ENCODE results near the gene PAH.

Gene PAH

DNA sequence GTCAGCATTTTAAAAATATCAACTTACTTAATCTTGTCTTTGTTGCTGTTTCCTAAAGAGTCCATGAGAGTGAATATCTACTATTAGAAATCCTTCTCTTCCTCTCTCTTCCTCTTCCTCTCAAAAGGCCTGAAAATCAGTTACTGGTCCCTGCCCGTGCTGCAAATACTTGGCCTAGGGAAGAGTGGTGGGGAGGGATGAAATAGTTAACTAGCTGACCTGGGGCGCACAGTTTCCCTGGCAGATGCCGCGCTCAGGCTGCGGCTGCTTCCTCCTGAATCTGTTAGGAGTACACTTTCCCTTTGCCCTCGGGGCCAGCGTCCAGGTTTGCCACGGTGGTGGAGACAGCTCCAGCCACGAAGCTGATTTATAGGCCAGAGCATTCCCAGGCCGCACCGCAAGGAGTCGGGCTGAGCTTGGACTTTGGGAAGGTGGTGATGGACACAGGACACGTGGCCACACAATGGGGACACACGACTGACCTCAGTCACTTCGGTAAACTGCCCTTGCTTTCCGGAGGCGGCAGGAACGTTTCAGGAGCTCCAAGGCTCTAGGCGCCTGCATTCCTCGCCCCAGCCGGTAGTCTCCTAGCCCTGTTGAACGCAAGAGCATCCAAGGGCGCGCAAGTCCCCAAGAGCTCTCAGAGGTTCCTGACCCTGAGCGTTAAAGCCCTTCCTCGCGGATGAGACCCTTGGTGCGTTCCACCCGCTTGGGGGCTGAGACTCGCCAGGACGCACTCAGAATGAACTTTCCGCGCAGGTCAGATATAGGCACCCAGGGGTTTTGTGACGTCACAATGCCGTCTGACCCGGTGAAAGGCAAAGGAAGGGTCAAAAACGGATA is 33.3 kb upstream of the PAH start:
- no peak for DNase-seq

DNA sequence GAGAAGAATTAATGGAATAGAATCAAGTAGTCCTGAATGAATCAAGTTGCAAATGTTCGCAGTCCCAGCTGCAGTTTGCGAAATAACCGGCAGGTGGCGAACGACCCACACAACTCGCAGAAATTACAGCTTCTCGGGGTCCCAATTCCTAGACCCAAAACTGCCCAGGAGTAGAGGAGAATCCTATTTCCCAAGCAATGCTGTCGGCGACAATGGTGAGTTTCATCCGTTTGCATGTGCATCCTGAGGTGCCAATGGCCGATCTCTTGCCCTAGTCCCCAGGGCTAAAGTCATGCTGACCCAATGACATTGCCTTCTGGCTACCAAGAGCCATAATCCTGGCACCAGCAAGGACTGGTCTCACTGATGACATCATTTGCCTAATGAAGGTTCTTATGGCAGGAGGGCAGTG is 31.9 kb upstream of the PAH start:
- no peak for DNase-seq

DNA sequence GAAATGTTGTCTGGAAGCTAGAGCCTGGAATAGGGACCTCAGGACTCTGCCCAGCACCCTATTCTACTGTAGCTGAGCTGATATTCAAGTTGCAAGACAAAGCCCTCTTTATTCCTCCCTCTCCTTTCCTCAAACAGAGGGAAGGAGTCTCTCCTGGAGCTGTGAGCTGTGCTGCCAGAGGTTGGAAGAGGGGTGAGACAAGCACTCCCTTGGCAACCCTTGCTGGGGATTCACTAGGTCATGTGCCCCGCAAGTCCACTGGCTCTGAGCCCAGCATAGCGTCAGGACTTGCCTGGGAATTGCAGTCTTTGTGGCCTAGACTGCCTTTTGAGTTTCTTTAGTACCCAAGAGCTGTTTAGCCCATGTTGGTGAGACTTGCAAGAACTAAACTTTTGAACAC is 29.0 kb upstream of the PAH start:
- DNase-seq: no peak

DNA sequence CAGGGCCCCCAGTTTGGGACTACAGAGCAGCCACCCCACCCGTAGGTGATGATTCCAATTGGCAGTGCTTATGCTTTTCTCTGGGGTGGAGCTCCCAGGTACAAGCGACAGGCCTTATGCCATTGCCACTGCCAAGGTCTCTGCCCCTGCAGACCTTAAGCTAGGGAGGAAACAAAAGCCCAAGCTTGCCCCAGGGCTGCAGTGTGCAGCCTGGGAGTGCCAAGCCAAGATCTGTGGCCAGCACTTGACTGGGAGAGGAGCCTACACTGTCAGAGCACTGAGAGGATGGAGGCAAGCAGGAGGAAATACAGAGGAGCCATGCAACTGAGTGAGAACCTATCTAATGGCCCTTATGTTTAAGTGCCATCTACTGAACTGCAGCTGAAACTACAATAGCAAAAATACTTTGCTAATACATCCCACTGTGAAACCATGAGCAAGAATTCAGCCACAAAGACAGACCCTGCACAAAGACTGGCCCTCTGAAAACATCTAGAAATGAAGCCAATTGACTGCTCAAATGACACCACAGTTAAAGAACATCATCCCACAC is 22.7 kb upstream of the PAH start:
- no peak for DNase-seq

DNA sequence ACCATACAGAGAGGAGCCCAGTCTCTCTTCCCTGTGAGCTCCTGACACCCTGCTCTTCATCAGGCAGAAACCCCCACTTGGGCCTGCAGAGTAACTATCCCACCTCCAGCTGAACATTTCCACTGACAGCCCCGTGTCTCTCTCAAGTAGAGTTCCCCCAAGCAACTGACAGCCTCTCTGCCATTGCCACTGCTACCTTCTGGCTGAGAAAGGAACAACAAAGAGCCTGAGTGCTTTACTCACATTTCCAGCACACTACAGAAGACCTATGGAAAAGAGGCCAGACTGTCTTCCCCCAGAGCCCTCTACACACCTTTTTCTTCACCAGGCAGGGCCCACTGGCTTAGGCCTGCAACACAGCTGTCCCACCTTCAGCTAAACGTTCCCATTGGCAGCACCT is 22.0 kb upstream of the PAH start:
- DNase-seq: no peak

DNA sequence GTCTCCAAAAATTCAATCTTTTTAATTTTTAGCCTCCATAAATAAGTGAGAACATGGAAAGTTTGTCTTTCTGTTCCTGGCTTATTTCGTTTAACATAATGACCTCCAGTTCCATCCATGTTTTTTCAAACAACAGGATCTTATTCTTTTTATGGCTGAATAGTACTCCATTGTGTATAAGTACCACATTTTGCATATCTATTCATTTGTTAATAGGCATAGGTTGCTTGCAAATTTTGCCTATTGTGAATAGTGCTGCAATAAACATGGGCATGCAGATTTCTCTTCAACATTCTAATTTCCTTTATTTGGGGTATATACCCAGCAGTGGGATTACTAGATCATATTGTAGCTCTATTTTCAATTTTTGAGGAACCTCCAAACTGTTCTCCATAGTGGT is 16.1 kb upstream of the PAH start:
- DNase-seq: no peak

DNA sequence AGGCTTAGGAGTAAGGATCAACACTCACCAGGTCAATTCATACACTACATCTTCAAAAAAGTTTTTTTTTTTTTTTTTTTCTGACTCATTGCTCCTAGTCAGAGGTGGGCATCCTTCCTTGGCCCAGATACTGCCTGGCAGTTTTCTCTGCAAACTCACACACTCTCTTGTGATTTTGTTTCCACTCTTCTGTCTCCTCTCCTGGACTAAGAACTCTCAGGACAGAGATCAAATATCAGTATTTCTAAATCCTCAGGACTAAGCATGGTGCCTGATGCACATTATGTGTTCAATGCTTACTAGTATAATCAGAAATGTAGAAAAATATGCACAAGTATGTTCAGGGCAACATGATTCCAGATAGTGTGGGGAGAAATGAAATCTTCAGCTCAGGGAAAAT is 10.2 kb upstream of the PAH start:
- no peak for DNase-seq

DNA sequence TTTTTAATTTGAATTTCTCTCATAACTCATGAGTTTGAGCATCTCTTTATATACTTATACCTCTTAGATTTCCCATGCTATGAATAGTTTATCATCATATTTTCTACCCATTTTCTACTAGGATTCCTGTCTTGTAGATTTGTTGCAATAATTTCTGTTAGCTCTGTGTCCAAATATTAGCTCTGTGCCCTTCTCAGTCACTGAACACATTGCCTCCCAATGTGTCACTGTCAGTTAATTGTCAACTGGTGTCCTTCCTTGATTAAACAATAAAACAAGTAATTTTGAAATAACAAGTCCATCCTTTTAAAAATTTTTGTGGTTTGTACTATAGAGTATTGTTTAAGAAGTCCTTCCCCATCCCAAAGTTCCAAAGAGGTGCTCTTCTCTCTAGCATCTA is 4.2 kb upstream of the PAH start:
- no peak for DNase-seq

DNA sequence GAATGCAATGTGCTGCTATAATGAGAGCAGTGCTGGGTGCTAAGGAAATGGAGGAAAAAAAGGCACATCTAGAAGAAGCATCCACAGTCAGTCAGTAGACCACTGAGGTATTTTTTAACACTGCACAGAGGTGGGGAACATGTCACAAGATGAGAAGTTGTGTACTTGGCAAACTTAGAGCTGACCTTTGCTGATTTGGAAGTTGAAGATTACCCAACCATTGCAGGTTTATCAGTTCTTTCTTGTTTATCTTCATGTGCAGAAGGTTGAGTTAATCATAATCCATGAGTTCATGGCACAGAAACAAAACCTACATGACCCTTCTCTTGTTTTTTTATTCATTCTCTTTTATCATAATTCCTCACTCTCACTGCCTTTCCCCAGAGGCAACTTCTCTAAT is 3.2 kb upstream of the PAH start:
- DNase-seq: no peak

DNA sequence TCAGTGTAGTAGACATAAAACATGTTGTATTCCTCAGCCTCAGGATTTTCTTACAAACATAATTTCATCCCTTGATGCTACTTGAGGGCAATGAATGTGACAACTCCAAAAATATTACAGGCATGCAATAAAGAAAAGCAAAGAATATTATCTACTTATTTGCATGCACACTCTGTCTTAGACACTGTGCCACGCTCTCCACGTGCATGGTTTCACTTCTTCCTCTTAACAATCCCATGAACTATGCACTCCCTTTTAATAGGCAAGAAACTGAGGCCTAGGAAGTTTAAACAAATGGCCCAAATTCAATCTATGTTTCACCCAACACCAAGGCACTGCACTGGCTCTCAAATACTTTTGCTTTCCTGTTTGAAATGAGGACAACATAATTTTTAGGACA is 1.8 kb upstream of the PAH start:
- no peak for DNase-seq

DNA sequence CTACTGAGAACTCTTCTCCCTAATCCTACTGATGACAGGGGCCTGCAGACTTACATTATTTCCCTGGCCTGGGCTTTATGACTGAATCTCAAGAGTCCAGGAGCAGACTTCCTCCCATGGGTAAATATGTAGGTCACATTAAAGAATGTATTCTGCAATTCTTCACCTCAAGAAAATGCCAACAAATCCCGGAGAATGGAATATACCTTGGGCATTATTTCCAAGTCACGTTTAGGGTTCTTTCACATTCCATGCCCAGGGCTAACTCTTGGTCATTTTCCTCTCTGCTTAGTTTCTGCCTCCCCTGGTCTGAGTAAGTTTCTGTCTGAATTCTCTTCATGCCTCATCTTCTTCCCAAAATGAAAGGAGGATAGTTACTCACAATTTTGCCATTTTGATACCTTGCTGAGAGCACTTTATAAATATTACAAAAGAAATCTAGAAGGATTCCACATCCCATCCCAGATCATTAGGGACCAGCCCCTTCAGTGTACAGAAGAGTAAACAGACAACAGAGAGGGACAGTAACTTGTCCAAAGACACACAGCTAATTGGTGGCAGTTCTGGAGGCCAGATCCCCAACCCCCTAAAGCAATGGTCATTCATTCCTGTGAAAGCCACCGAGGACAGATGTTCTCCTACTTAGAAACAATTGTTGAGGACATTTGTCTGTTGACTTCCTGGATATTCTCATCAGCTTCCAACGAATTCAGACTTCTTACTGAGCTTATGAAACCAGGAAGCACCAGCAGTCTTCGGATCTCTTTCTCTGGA is 605 bp downstream of the PAH start:
- DNase-seq: no peak

DNA sequence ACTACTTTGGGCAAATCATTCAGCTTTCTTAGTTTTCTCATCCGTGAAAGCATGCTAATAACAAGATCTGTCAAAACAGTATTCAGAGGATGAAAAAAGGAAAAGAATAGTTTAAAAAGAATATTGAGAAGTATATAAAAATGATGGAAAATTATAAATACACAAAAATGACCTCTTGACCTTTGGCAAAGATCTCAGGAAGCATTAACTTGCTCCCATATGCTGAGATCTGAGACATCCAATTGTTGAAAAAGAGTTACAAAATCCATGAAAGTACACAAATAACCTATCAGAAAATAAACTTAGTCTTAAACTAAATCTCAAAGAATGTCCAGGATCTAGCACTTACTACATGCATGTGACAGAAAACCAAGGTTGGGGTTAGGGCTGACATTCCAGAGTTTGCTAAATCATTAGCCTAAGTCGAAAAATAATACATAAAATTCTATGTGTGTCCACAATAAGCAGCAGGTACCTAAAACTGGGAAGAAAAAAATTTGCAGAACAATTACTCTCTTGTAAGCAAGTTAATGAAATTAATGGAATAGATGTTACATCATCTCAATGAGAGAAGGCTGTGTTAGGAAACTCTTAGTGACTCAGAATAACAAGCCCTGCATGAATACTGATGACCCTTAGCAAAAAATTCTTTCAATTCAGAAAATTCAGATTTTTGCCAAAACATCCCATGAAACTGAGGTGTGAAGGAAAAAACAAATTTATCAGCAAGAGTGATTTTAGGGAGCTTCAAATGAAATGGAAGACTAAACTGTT is 3.4 kb downstream of the PAH start:
- no peak for DNase-seq

DNA sequence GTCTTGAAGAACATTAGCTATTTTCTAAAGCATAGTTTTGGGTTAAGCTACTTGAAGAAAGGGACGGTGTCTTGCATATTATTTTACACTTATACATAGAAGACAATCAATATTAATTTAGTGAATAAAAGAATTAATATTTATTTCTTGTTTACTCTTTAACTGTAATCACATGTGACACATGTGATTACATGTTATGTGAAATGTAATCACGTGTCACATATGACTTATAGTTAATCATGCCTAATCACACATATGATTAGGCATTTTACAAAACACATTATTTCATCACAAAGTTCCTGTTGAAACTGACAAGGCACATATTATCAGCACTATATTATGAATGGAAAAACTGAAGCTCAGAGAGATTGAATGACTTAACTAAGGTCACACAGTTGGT is 4.8 kb downstream of the PAH start:
- no peak for DNase-seq

DNA sequence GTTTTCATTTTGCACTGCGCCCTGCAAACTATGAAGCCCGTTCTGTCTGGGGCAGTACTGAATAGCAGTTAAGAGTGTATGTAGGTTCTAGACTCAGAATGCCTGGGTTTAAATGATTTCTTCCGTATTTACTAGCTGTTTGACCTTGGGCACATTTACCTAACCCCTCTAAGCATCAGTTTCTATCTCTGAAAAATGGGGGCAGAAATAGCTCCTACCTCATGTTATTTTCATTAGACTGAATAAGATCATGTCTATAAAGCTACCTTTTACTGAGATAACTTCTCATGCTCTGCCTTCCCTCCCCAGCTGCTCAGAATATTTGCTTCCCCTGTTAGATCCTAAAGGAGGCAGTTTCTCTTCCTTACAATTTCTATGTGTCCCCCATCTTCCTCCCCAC is 5.7 kb downstream of the PAH start:
- no peak for DNase-seq

DNA sequence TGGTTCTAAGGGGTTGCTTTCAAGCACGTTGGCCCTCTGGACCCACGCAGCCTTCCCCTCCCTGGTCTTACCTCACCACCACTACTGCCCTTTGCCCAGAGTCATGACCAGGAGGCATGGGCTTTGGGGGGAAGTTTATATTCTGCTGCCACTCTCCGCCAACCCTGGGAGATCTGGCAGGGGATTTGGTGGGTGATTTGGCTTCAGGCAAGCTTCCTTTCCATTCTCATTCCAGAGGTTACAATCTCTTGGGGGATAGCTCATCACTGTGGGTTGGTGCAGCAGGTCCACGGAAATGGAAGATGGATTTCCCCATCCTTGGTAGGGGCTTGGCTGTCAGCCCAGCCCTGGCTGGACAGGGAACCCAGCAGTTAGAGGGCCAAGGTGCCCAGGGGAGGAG is 6.3 kb downstream of the PAH start:
- no peak for DNase-seq

DNA sequence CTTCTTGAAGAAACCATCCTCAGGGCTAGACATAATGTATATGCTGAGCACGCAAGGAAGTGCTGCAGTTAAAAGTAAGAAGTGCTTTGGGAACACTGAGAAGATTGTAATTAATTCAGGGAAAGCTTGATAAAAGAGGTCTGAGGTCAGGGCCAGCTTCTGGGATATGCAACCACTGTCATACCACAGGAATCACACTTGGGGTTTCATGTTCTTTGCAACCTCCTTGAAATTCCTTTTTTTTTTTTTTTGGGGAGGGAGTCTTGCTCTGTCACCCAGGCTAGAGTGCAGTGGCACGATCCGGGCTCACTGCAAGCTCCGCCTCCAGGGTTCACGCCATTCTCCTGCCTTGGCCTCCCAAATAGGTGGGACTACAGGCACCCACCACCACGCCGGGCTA is 6.9 kb downstream of the PAH start:
- DNase-seq: no peak

DNA sequence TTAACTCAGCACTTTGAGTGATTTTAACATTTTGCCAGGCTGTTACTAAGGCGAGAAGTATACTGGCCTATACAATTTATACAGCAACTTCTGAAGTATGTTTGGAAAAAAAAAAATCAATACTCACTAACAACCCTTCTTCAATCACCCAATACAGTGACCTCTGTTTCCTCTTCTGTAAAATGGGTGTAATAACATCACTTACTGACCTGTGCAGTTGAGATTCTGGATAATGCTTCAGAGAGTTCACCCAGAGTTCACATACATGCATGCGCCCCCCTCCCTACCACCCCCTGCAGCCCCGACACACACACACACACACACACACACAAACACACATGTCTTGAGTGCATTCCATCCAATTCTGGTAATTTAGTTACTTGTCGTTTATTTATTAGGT is 9.1 kb downstream of the PAH start:
- no peak for DNase-seq

DNA sequence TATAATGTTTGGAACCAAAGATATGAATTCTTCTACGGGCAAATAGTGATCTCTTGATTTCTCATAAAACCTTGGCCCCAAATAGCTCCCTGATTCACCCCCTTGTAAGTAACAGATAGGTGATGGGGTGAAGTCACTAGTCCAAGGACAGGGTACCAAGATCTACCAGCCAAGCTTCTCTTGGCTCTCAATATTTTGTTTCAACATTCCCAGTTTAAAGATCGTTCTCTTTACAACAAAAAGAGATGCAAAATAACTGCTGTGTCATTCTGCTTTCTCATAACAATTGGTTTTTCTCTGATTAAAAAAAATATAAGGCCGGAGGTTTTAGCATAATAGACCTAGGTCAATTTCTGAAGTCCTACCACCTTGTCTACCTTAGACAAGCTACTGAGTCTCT is 11.8 kb downstream of the PAH start:
- DNase-seq: no peak

DNA sequence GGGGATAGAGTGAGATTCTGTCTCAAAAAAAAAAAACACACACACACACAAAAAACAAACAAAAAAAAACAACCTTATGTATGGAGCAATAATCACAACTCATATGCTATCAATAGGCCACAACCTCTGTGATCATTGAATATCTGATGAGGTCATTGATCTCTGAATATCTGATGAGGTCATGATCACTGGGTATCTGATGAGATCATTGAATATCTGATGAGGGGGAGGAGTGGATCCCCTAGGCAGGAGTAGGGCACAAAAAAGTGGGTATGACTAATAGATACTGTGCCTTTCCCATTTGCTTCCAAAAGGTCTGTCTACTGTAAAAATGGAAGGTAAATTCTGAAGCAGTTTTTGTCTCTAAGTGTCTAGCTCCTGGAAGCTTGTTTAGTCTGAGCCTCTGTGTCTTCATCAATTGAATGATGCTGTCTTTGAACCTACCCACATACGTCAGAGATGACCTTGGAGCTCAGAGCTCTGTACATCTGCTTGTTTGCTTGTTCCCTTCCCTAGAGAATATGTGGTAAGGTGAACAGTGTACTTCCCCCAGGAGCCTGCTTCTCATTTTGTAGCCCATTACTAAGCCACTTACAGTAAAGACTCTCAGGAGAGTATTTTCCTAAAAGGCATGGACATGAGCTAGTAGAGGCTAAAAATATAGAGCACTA is 13.6 kb downstream of the PAH start:
- no peak for DNase-seq

DNA sequence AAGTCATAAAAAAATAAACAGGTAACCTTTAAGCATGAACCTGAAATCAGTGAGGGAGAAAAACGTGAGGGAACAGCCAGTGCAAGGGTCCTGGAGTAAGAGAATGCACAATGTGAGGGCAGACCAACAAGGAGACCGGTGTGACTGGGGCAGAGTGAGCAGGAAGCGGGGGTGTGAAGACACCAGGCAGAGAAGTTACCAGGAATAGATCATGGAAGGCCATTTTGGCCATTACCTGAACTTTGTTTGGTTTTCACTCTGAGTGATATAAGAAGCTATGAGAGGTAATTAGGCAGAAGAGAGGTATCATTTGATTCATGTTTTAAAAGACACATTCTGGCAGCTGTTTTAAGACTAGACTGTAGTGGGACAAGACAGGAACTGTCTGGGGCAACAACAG is 15.0 kb downstream of the PAH start:
- no peak for DNase-seq

DNA sequence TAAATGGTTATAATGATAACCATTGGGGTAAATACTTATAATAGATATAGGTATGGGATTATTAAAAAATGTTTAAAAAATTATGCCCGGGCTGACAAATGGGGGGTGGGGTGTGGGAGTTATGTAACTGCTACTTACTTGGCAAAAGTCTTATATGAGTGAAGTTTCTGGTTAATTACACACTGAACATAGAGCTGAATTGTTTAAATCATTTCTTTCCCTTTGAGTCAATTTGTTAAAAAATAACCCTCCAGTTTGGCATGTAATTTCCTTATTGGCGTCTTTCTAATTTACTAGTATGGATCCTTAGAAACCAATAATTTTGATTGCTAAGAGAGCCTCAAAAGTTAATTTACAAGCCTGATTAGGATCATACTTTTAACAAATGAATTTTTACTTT is 16.7 kb downstream of the PAH start:
- no peak for DNase-seq

DNA sequence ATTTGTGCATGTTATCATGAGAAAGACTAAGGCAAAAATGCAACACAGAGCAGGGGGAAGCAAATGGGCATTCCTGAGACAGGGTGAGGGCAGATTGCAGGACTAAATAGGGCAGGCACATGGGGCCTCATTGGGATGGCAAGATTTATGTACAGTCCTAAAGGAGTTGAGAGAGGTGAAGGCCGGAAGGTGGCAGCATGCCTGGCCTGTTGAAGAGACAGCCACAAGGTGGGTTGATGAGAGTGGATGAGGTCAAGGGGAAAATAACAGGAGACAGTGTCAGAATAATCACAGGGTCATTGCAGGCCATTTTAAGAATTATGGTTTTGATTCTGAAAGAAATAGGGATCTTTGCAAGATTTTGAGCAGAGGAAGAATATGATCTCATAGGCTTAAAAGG is 21.0 kb downstream of the PAH start:
- DNase-seq: no peak

DNA sequence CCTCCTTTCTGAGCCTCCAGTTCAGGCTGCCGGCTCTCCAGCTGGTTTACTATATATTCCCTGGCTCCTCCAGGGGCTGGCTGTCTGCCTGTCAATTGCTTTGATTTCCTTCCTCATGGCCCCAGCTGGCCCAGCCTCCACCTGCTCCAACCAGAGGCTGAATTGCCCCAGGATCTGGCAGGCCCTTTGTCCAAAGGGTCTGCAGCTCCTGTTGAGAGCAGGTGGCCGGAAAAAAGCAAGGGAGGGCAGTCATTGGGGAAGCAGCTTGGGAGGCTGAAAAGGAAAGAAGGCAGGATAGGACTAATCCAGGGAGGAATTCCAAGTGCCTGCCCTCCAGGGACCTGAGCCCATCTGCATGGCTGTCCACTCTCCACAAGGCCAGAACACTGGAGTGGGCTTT is 25.3 kb downstream of the PAH start:
- no peak for DNase-seq
